Vagina (tissue), 2 donors: ENCODE results near the gene NFIX. TPM values are rescaled to one million over a fixed set of nuclear protein-coding genes. Genes with fewer than 3 reads are reported as not detected.

ENCODE experiments used
- DNase-seq, 2 donors: peaks; one replicate each; pipeline ENCODE4 v3.0.0-alpha.2; 2017; ENCODE audit errors: extremely low spot score in 2 of 2
- H3K27ac ChIP-seq: fragments of 200-600 bp; sonication (generic); one replicate; pipeline ENCODE4 v1.5.1; 2019
- H3K27me3 ChIP-seq: fragments of 200-600 bp; sonication (generic); one replicate; pipeline ENCODE4 v1.5.1; 2019
- H3K36me3 ChIP-seq, 2 donors: fragments of 200-600 bp; sonication (generic); one replicate each; pipeline ENCODE4 v1.5.1; 2017 to 2019
- H3K4me1 ChIP-seq: fragments of 200-600 bp; sonication (generic); one replicate; pipeline ENCODE4 v1.5.1; 2019
- H3K4me3 ChIP-seq, 2 donors: fragments of 200-600 bp; sonication (generic); 1 replicate in 1 of 2; 2 replicates in 1 of 2; pipeline ENCODE4 v1.5.1; 2016 to 2019
- H3K9me3 ChIP-seq: fragments of 200-600 bp; sonication (generic); one replicate; pipeline ENCODE4 v1.5.1; 2019
- CTCF ChIP-seq, 3 experiments: fragments of 450-650 bp in 2 of 3; fragments of 200-600 bp in 1 of 3; sonication (generic) in 1 of 3; IDR thresholded peaks; one replicate each; pipeline ENCODE4 v1.5.1; 2017 to 2019; ENCODE audit warnings: antibody characterized with exemption in 3 of 3, mild to moderate bottlenecking in 2 of 3, moderate library complexity in 2 of 3
- POLR2A ChIP-seq, 2 donors: fragments of 450-650 bp; IDR thresholded peaks; one replicate each; pipeline ENCODE4 v1.6.1; 2017; ENCODE audit warnings: antibody characterized with exemption in 2 of 2, mild to moderate bottlenecking in 2 of 2, moderate library complexity in 2 of 2
- POLR2AphosphoS5 ChIP-seq, 2 donors: sonication (generic); formaldehyde crosslinking; IDR thresholded peaks; one replicate each; pipeline ENCODE4 v1.9.0; 2017; ENCODE audit warnings: antibody characterized with exemption in 2 of 2, mild to moderate bottlenecking in 2 of 2, low read depth in 1 of 2; ENCODE audit not compliant: insufficient read depth in 1 of 2
- intact Hi-C: fragments of 100-400 bp; cut with DNase I; formaldehyde crosslinking; loops from one replicate; pipeline ENCODE4 v1.15.1; 2023
- total RNA-seq: library from RNA; depleted of rRNA; stranded (reverse); fragments of >200 nt; gene quantifications from one replicate; pipeline ENCODE4 v1.2.3, GENCODE V29; 2016

Gene NFIX
- total RNA-seq, 1 donor from 2014 or later: 81.8 TPM

- Histone ChIP-seq H3K27ac (peak overlapping the region; percentile 96), H3K4me3 (peak overlapping the region in 1 of 2 donors; percentile 26), H3K4me1 (peaks cover 98% of the 10 kb centered on the region), H3K27me3 (no peaks in the 10 kb centered on the region), H3K36me3 (no peaks in the 10 kb centered on the region), H3K9me3 (no peaks in the 10 kb centered on the region)
- intact Hi-C loops: no loop called here
- TF ChIP-seq POLR2AphosphoS5 (IDR thresholded peaks at IDR 0.05; ENCODE audit: insufficient read depth in 1 of 2, low read depth in 1 of 2) (peak; percentile 7 to 62), POLR2A (IDR thresholded peaks at IDR 0.05) (no peak), CTCF (IDR thresholded peaks at IDR 0.05) (no peak)
- no peak for DNase-seq
Observed at GRCh38 chr19:13053761-13054625, 58.7 kb downstream of the NFIX start.

- Histone ChIP-seq H3K9me3 (no peaks in the 10 kb centered on the region), H3K27me3 (no peaks in the 10 kb centered on the region), H3K36me3 (no peaks in the 10 kb centered on the region), H3K27ac (peak overlapping the region; percentile 96), H3K4me1 (peaks cover 100% of the 10 kb centered on the region), H3K4me3 (peak overlapping the region; percentile 4 to 26)
- intact Hi-C loops: loop anchor here (5.0 kb wide), 1 partner anchor 57 kb away; the partner anchor contains the start of gene NFIX
- TF ChIP-seq POLR2AphosphoS5 (IDR thresholded peaks at IDR 0.05; ENCODE audit: insufficient read depth in 1 of 2, low read depth in 1 of 2): no peak
- TF ChIP-seq CTCF (IDR thresholded peaks at IDR 0.05): no peak
- TF ChIP-seq POLR2A (IDR thresholded peaks at IDR 0.05): no peak
- no peak for DNase-seq
Observed at GRCh38 chr19:13054626-13055212, 59.4 kb downstream of the NFIX start.

- no peaks in the 10 kb centered on the region for H3K9me3 ChIP-seq
- peaks cover 100% of the 10 kb centered on the region for H3K4me1 ChIP-seq
- peak overlapping the region; percentile 96 for H3K27ac ChIP-seq
- no peaks in the 10 kb centered on the region for H3K27me3 ChIP-seq
- H3K4me3 ChIP-seq: peak overlapping the region; percentile 15 to 30
- intact Hi-C loops: loop anchor here (5.0 kb wide), 1 partner anchor 58 kb away; the partner anchor contains the start of gene NFIX
- peak in 1 of 2 donors; percentile 45 for TF ChIP-seq POLR2A (IDR thresholded peaks at IDR 0.05)
- no peak for TF ChIP-seq CTCF (IDR thresholded peaks at IDR 0.05)
- TF ChIP-seq POLR2AphosphoS5 (IDR thresholded peaks at IDR 0.05; ENCODE audit: insufficient read depth in 1 of 2, low read depth in 1 of 2): peak in 1 of 2 donors; percentile 88
- no peaks in the 10 kb centered on the region for H3K36me3 ChIP-seq
- no peak for DNase-seq
Observed at GRCh38 chr19:13055213-13056051, 60.2 kb downstream of the NFIX start.

GRCh38 chr19:13056052-13056660, 60.9 kb downstream of the NFIX start:
- intact Hi-C loops: loop anchor here (5.0 kb wide), 1 partner anchor 59 kb away; the partner anchor contains the start of gene NFIX
- no peaks in the 10 kb centered on the region for H3K27me3 ChIP-seq
- peaks cover 100% of the 10 kb centered on the region for H3K4me1 ChIP-seq
- peak overlapping the region; percentile 96 for H3K27ac ChIP-seq
- TF ChIP-seq POLR2AphosphoS5 (IDR thresholded peaks at IDR 0.05; ENCODE audit: insufficient read depth in 1 of 2, low read depth in 1 of 2) (peak in 1 of 2 donors; percentile 44), CTCF (IDR thresholded peaks at IDR 0.05) (no peak)
- no peak for DNase-seq
- peak overlapping the region; percentile 15 to 30 for H3K4me3 ChIP-seq
- H3K36me3 ChIP-seq: no peaks in the 10 kb centered on the region
- H3K9me3 ChIP-seq: no peaks in the 10 kb centered on the region
